HG03135 (cell line): ENCODE measurements around the gene FARP2.
"Not testable (repeated sequence)": the region's sequence is repeated elsewhere in the genome, so short reads cannot be mapped to it uniquely, and the experiment has no call there.

ENCODE experiments used
- ATAC-seq: cut with Tn5 transposase; IDR thresholded peaks from one replicate; pipeline ENCODE4 v1.9.1; 2021; ENCODE audit warnings: mild to moderate bottlenecking, moderate library complexity; ENCODE audit not compliant: unreplicated experiment

FARP2 gene

DNA sequence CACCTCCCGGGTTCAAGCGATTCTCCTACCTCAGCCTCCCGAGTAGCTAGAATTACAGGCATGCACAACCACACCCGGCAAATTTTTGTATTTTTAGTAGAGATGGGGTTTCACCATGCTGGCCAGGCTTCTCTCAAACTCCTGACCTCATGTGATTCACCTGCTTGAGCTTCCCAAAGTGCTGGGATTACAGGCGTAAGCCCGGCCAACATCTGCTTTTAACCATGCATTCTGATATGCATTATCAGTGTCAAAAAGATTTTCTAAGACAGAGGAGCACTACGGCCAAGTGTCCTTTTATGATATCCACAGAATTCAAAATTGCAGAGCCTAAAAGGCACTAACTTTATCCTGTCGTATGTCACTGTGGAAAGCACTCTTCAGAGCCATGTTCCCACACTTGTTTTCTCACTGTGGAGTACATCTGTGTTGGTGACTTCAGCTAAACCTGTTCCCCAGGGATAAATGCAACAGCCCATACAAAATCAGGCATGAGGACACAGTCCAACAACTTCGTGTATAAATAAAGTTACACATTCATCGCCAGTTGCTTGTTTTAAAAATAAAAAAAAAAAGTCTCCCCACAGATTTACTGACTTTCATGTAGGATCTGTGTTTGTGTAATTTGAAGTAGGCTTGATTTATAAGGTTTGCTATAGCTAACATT lies 95.9 kb downstream of the FARP2 start:
- ATAC-seq = no peak

DNA sequence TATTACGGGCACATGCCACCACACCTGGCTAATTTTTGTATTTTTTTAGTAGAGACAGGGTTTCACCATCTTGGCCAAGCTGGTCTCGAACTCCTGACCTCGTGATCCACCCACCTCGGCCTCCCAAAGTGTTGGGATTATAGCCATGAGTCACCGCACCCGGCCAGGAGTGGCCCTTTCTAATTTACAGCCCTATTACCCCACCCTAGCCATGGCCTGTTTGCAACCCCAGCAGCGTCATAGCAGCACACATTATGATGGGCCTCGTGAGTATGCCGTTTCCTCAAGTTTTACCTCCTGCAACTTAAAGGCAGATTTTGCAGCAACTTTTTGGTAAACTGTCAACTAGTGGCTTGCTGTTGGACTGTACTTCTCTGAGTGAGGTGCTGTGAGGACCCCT lies 97.8 kb downstream of the FARP2 start:
- ATAC-seq = not testable (repeated sequence)

DNA sequence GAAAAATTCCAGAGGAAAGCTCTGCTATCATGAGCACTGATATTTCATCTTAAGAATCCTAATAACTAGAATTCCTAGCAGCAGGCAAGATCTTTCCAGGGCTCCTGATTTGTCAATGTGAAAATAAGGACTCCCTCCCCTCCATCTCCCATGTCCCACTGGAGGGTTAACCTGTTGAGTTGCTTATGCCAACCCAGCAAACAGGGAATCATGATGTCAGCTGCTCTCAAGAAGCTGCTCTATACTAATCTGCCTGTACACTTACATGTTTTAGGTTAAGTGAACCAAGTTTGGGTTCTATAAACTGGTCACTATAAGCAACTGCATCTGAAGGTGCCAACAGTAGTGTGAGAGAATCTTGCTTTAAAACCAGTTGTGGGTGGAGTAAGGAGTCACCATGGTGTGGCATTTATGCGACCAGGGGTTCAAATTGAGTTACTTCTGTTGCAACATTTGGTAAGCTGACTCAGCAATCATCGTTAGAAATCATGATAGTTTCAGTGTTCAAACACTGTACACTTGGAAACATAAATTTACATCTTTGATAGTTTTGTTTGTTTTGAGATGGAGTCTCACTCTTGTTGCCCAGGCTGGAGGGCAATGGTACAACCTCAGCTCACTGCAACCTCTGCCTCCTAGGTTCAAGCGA lies 98.9 kb downstream of the FARP2 start:
- ATAC-seq = no peak

DNA sequence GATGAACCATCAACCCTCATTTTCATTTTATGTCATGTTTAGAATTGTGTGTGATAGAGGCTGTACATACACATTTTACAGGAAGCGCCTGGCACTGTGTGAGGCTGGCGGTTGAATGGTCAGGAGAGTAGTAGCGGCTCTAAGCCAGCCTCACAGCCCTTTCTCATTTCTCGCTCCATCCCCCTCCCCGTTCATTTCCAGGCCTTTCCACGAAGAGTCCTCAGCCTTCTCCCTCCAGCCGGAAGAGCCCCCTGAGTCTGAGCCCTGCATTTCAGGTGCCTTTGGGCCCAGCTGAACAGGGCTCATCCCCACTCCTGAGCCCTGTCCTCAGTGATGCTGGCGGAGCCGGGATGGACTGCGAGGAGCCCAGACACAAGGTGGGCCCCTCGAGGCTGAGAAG lies 100.5 kb downstream of the FARP2 start:
- ATAC-seq = no peak

DNA sequence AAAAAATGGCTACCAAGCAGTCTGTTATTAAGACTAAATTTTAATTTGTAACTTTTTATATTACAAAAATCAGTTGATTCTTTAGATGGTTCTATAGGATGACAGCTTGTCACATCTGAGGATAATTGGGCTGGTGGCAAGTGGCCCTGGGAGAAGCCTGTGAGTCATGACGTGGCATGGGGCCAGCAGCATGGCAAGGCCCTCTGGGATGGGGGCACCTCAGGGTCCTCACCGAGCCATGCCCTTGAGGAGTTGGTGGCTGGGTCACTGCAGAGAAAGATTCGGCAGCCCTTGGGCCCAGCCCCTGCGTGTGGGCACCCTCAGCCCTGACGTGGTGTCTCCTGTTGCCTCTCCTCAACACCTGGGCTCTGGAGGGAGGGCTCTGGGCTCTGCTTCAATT lies 102.6 kb downstream of the FARP2 start:
- ATAC-seq = no peak

DNA sequence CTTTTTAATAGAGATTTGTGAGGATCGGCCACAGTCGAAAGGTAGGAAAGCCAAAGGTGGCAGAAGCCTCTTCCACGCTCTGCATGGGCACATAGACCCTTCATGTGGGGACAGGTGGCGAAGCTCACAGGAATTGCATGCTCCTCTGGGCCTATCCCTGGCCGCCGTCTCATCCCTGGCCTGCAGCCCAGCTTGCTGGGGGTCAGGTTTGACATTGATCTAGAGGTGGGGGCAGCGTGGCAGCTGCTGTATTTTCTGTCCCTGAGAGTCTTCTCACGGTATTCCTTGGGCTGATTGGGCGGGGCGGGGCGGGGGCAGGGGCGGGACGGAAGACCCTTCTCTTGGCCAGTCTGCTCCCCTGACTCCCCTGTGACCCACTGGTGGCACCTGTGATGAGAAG lies 103.4 kb downstream of the FARP2 start:
- no peak for ATAC-seq

DNA sequence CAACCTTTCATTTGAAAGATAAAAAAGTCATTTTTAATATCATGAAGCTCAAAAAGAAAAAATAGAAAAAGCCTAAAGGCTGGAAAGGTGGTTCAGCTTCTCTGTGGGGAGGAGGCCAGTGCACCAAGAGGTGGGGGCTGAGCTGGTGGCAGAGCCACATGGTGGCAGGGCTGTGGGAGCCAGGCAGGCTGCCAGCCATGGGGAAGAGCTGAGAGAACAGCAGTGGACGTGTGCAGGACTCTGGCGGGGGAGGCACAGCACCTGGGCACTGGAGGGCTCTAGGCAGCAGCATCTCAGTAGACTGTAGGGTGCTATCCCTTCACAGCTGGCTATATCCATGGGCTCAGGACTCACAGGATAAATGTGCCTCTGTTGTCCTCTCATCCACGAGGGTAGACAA lies 104.5 kb downstream of the FARP2 start:
- no peak for ATAC-seq

DNA sequence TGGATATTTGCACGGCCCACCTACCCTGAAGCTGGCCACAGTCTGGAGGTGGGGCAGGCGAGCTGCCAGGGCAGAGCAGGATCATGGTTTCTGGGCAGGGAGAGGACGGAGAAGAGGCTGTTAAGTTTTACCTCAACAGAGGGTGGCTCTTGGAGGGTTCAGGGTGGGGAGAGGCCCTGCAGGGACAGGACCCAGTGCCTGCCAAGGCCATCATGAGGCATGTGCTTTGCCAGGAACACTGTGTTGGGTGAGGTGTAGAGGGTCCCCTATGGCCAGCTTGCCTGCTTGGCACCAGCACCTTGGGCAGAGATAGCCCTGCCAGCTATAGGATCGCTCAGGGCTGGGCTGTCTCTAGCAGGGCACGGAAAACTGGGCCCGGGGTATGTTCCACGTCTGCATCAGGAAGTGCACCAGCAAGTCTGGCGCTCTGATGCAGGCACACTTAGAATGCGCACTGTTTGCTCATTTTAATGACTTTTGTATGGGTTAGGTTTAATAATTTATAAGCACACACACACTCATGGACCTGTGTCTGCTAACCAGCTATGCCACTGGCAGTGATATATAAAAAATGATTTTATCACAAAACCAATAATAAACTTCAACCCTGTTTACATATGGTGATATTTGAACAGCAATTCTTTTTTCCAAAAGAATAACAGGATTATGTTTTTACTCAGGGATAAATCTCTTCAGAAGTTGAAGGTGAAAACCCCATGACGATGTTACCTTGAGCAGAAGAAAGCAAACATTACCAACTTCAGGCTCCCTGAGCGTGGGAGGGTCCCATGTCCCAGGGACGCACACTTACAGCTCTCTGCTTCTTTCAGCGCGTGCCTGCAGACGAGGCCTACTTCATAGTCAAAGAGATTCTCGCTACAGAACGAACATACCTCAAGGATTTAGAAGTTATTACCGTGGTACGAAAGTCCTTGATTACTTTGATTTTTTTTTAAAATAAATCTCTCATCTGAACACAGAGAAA lies 105.9 kb downstream of the FARP2 start:
- no peak for ATAC-seq

DNA sequence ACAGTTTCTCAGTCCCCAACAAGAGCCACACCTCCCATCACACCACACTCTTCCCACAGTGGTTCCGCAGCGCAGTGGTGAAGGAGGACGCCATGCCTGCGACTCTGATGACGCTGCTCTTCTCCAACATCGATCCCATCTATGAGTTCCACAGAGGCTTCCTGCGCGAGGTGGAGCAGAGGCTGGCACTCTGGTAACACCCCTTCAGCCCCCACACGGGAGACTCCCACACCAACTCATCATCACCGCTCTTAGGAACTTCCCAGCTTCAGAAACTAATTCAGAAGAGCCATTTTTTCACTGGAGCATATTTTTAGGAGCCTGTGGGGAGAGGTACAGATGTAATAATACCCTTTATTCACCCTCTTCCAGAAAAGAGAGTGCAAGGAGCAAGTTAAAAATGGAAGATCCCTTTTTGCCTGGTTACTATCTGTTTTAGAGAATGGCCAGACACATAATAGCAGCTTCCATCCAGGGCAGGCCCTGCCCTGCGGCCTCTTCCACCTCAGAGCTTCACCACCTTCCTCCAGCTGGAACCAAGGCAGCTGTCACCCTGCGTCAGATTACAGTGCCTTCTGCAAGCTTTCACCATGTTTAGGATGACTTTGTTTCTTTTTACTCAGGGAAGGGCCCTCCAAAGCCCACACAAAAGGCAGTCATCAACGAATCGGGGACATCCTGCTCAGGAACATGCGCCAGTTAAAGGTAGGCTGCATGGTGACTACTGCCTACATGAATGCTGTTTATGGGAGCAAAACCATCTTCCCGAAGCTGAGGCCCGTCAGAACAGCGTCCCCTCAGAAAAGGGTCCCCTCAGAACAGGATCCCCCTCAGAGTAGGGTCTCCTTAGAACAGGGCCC lies 107.4 kb downstream of the FARP2 start:
- ATAC-seq = no peak

DNA sequence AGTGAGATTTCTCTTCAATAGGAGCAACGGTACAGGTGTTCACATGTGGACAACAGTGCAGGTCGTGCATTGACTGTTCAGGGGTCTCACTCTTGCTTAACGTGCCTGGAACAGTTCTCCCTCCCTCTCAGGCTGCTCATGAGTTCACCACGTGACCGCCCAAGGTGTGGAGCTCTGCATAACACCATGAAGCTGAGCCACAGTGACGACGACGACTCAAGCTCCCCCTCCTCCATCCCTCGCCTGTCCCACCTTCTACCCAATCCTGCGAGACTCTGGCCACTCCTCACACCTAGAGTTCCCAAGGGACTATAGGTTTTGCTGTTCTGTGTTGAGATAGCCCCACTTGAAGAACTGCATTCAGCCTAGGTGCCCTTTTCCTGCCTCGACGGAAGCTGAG lies 109.5 kb downstream of the FARP2 start:
- no peak for ATAC-seq

DNA sequence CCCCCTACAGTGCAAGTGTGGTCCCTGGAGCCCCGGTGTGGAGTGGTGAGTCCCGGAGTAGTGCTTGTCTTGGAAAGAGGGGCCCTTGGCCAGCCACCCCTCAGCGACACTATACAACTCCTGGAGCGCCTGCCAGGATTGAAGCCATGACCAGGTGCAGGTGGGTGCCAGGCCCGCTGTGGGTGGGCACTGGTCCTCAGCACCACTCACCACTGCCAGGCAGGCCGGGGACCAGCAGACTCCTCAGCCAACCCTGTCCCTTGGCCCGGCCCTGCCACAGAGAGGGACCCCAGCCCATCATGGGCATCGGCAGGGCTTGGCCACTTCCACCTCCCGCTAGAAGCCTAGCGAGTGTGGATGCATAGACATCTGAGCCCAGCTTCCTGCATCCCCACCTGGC lies 110.1 kb downstream of the FARP2 start:
- no peak for ATAC-seq

DNA sequence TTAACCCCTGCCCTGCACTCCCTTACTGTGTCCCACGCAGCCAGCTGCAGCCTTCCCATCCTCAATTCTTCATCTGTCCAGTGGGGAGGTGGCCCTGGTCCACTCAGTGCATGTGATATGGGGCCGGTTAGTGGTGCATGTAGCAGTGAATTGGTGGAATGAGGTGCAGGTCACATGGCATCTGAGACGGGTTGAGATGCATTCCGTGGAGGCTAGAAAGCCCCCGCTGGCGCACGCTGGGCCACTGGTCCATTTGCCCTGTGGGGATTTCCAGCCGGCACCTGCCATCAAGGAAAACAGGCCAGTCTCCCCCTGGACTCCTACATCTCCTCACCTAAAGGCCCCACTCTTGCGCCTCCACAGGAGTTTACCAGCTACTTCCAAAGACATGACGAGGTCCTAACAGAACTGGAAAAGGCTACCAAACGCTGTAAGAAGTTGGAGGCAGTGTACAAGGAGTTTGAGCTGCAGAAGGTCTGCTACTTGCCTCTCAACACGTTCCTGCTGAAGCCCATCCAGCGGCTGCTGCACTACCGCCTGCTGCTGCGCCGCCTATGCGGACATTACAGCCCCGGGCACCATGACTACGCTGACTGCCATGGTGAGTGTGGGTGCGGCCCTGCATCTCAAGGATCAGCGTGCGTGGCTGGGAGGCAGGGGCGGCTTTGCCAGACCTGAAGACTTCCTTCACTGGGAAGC lies 111.8 kb downstream of the FARP2 start:
- ATAC-seq = no peak

DNA sequence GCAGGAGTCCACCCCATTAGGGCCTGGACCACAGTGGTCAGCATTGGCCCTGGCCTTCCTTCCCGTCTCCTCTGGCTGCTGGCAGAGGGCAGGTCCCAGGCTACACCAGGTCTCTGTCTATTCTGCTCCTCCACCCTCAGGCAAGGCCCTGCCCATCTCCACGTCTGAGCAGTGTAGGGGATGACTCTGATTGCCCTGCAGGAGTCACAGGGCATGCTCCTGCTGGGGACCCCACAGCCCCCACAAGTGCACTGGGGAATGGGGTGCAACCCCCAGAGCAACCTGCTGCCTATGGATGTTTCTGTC lies 112.3 kb downstream of the FARP2 start:
- no peak for ATAC-seq

DNA sequence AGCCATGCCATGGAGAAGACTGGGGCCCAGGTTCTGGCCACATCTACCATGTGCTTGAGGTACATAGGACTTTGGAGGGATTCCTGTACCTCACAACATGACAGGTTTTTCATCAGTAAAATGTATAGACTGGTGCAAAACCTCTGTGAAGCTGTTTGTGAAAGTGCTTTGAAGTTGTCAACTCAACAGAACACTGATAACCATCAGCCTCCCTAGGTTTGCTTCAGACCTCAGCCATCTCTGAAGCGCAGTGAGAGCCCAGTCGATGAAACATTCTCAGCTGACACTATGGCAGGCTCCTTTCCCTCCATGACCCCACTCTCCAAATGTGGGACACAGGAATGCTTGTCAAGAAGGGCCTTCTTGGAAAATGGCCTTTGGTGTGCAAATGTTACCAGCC lies 113.7 kb downstream of the FARP2 start:
- no peak for ATAC-seq

DNA sequence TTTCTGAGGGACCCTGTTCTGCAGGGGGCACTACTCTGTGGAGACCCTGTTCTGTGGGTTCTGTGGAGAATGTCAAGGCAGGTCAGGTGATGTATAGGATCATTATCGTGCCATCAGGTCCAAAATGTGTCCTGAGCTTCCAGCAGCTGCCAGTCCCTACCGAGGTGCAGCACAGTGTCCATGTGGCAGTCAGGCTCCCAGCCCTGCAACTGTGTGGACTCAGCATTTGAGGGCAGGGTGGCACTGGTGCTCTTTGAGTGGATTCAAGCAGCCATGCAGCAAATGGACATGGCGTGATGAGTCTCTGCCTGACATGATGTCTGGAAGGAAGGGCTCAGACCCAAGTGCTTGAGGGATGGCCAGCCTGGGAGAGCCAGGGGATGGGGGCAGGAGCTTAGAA lies 117.3 kb downstream of the FARP2 start:
- ATAC-seq = no peak

DNA sequence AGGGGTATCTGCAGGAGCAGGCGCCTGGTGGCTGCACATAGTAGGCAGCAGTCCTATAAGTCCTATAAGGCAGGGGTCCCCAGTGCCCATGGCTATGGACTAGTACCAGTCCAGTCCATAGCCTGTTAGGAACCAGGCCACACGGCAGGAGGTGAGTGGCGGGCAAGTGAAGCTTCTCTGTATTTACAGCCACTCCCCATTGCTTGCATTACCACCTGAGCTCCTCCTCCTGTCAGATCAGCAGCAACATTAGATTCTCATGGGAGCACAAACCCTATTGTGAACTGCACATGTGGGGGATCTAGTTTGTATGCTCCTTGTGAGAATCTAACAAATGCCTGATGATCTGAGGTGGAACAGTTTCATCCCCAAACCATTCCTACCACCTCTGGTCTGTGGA lies 119.2 kb downstream of the FARP2 start:
- ATAC-seq = no peak

DNA sequence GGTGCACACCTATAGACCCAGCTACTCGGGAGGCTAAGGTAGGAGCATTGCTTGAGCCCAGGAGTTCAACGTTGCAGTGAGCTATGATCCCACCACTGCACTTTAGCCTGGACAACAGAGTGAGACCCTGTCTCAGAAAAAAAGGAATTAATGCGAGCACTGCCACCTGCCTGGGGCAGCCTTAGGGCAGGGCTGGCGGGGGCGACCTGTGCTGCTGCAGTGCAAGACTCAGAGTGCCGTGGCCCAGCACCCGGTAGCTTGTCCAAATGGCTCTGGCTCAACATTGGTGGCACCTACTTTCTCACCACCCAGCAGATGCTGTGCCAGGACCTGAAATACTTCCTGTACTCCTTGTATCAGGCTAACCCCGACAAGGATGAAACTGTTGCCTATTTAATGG lies 122.1 kb downstream of the FARP2 start:
- no peak for ATAC-seq

DNA sequence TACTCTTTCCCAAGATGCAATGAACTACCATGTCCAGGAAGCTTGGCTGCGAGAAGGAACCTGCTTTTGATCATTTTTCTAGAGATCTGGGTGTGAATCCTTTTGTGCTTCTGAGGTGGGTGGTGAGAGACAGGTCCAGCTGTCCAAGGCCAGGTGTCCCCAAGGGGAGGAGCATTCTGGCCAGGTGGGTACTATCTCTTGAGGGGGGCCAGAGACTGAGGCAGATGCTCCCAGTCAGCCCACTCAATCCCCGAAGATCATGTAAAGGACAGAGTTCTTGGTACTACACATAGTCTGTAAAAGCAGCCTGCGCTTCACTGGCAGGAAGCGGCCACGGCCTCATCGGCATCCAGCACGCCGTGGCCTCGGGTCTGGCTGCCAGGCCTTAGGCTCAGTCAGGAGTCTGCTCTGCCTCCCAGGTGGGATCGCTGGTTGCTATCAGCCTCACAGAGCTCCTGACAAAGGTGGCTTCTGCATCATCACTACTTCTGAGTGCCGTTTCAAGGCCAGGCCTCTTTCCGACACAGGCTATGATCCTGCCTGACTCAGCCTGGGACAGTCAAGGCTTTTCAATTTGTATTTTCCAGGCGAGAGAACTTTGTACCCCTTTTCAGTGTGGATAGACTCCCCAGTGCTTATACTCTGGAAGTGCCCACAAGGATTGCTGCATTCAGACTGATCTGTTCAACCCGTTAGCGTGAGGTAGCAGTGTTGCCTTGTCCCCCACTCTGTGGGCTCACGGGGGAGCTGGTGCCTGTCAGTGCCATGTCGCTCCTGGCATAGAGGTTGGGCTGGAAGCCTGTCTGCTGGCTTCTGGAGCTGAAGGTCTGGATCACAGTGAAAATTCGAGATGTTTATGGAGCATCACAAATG lies 123.2 kb downstream of the FARP2 start:
- ATAC-seq = no peak

DNA sequence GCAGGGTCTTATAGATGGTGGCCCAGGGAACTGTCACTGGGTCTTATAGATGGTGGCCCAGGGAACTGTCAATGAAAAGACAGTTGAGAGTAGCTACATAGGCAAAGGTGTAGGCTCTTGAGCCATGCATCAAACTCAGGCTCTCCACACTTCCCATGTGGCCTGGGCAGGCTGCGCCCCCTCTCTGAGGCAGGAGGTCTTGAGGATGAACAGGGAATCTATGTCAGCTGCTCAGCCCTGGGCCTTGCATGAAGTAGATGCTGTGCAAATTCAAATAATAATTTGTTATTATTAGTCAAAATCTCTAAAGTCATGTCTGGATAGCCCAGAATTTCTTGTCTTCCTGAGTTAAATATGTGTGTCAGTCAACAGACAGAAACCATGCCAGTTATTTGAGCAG lies 125.6 kb downstream of the FARP2 start:
- ATAC-seq = no peak
